Activated gamma-delta T cell treated with anti-CD3 and anti-CD28 coated beads, Interleukin-2, amount 50 U/mL, for 16 hours (primary cell): Measurements from ENCODE around the gene KCNJ6.

ENCODE experiments used
- DNase-seq: peaks from one replicate; pipeline ENCODE4 v3.0.0-alpha.2; 2020; ENCODE audit warnings: low read depth

The KCNJ6 gene

DNA sequence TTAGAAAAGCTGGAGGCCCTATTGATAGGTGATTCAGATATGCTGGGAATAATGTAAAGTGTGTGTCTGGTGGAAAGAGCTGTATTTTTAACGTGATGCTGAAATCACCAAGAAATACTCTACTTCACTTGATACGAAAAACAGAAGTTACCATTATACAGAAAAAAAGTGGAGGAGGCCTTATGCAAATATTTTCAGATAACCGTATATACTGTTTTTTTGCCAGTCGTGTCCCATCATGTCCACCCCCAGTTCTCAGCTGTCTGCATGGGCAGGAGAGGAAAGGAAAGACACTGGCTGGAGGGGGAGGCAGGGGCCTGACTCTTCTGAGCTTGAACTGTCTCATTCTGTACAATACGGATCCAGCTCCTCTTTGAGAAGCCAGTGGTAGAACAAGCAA, 51.1 kb downstream of the KCNJ6 start:
- DNase-seq = no peak

DNA sequence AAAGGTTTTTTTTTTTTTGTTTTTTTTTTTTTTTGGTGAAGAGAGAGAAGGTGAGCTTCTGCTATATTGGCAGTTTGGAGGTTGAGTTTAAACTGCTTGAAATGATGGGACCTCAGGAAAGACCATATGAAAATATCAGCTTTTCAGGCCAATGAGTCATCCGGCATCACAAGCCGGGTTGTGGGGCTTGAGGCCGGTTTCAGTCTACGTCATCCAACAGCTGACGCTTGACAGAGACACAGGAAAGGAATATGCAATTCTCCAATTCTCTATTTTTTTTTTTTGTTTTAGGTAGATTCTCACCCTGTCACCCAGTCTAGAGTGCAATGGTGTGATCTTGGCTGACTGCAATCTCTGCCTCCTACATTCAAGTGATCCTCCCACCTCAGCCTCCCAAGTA, 52.4 kb downstream of the KCNJ6 start:
- no peak for DNase-seq

DNA sequence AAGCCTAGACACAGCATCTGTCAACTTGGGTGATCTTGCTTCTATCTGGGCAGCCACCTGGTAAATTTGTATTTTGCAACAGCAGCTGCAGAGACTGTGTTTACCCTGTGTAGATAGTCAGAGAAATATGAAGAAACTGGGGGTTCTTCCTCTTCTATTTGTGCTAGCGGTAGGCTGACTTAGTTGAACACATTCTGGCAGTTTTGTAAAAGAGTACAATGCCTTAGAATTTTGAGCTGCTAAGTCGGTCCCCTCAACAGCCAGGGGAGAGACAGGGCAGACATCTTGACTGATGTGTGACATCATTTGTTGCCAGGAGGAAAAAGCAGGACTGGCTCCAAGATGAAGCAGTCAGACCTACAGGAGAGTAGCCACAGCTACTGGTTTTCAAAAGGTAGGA, 53.7 kb downstream of the KCNJ6 start:
- no peak for DNase-seq

DNA sequence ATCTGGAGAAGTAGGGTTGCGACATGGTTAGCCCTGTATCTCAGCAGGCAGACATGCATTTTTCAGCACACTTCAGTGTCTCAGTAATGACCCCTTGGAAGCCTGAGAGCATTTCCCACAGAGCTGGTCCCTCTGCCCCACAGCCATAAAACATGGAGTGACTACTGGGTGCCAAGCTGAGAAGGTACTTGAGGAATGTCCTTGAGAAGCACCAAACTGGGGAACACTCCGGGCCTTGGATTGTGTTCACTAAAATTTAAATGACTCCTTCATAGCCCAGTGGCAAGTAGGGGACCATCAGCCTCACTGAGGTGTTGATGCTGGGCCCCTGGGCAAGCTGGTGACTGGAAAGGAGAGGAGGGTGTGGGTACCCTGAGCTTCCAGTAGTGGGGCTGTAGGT, 54.7 kb downstream of the KCNJ6 start:
- DNase-seq = no peak

DNA sequence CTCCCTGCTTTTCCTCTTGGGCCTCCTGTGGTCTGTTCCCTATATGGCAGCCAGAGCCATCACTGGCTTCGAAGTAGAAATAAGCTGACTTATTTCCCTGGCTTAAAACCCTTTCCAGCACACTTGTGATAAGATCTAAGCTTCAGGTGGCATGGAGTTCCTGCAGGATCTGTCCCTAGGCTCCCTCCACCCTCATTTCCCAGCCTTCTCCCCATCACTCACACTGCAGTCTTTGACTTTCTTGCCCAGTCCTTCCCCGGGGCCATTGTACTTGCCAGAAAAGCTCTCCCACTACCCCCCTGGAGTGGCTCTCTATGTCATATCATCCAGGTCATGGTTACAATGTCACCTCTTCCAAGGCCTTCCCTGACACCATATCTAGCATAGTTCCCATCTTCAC, 55.8 kb downstream of the KCNJ6 start:
- DNase-seq = no peak

DNA sequence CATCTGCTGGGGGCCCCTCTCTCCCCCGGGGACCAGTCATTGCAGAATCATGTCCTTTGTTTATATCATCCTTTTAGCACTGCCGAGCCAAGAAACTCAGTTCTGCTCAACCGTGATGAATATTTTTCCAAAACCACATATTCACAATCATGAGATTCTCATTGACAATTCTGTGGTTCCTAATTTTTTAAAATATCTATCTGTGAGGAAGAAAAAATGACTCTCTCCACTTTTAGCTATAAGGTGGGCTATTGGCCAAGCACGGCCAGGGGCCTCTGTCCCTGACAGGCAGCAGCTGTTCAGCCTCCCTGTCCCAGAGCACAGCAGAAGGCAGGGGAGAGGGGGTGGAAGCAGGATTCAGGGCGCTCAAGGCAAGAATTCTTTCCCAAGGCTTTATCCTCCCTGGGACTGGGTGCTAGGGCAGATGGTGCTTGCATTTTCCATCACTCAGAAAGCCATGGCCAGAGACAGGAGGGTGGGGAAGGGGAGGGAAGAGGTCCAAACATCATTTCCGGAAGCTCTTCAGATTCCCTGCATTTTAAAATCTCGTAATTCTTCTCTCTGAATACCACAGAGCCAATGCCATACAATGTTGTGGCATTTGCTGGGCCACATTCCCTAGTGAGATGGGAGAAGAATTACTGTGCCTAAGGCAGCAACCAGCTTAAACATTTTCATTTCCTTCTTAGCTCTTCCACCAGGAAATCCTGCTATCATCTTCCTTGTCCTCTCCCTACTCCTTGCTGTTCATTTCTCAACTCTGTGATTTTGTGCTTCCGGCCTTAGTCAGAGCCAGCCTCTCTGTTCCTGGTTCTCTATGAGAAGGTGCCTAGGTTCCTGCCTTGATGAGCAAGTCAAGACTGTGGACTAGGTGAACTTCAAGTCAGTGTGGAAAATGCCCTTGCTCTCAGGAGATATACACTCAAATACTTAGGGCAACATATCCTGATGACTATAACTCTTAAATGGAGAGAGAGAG, 60.3 kb downstream of the KCNJ6 start:
- no peak for DNase-seq

DNA sequence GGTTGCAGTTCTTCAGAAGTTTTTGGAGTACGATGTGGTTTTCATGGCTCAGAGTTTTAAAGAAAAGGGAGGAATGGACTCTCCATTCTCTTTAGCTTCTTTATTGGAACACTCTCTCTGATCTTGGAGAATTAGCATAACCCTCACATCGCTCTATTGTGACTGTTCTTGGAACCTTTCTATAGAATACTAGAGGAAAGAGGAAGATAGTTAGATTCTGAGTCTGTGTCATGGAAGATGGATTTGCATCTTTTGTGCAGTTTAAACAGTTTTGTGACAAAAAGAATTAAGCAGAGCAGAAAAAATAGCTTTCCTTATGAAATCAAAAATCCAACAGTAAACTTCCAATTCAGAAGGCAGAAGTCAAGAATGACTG, 61.0 kb downstream of the KCNJ6 start:
- DNase-seq = no peak

DNA sequence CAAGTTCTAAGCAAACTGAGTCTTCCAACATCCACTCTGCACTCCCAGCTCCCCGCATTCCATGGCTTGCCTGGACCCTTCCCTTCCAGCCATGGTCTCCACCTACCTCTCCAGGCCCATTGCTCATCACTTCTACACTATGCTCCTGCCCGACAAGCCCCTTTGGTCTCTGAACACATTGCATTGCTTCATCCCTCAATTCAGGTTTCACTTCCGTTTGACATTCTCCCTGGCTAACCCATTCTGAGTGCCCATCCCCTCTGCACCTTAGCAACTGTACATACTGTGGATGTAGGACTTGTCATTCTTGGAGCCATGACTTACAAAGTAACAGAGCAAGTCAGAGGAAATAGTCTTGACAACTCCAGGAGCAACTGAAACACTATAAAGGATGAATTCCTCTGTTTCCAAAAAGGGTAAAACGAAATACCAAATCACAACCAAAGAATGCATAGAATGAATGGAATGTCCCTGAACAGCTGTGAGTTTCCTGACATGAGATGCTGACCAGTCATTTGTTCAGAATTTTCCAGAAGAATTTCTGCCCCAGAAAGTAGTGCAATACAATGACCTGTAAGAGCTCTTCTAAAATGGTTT, 66.7 kb downstream of the KCNJ6 start:
- no peak for DNase-seq

DNA sequence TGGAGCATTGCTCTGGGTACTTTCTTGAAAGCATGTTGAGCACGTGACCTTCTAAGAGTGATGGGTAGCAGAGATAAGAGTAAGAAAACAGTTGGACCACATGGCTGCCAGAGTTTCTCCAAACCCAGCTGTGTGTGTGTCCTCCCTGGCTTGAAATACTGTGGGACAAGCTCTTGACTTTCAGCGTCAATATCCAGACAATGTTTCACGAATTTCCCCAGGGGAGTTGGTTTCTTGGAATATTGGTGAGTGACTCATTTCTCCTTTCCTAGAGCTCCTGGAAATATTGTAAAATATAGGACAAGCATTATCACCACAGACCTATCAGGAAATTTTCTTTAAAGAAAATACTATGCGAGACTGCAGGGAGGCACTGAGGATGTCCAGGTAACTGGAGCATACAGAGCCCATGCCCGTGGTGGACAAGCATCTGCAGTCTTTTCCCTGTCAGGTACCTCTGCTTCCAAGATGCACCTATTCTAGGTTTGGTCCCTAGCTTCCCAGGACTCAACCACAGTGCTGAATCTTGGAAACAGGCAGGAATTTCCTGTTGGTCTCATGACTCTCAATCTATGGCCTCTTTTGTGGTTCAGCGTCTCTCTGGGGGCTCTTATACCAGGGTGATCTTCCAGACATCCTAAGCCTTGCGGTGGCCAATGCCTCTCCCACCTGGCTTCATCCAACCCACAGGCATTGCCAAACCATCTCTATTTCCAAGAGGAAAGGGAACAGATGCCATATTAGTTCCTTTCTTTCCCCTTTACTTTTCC, 67.4 kb downstream of the KCNJ6 start:
- no peak for DNase-seq

DNA sequence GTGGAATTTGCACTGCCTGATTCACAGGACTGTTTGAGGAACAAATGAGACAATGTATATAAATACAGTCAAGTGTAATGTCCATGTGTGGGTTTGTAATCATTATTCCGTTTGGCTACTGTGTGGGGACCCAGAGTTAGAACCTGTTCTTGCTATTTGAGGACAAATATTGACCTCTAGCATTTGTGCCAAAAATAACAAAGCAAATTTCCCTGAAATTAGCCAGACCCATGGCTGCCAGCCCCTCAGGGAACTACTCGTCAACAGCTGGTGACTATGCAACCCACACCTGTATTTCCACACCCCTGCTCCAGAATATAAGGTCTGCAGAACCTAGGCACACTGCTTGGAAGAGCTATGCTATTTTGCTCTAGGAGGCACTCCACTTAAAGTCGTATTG, 70.7 kb downstream of the KCNJ6 start:
- no peak for DNase-seq

DNA sequence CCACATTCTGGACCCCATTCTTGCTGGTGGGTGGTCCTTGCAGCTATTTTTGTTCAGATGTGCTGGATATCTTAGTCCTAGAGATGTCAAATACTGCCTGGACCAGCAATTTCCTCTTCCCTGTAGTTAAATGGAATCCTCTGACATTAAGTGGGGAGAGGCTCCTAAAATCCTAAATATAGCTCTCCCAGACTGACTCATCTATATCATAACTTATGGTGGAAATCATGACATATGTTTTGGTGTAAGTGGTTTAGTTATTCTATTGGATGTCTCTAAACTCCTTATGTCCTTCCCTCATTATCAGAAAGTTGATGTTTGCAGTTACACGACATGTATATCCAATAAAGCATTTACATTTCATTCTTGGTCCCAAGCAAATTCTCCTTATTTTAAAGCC, 73.1 kb downstream of the KCNJ6 start:
- no peak for DNase-seq

DNA sequence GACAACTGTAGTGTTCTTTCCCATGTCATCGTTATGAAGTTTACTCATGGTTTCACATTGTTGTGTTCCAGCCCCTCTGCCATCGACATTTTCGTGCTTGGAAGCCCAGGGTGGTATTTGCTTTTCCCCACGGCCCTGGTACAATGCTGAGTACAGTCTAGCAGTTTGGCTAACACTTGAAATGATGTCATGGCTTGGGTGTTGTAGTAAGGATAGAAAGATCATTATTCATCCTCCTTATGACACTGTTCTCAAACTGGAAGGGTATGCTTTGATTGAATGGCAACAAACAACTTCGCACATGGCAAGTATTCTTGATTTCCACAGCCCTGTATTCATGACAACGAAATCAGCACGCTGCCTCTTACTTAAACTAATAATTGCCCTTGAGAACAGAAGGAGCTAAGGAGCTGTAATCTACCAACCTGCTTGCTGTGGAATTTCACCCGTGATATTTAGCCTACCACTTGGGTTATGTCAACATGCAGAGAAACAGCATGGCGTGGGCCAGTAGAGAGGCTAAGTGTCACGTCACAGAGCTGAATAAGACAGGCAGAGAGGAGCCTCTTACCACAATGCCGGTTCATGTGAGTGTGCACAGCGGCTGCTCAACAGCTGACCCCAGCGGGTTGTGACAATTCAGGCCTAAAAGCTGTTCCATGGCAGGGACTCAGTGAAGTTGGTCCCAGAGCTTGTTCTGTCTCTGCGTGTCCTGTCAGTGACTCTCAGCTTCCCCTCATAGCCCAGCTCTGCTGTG, 73.9 kb downstream of the KCNJ6 start:
- DNase-seq = no peak

DNA sequence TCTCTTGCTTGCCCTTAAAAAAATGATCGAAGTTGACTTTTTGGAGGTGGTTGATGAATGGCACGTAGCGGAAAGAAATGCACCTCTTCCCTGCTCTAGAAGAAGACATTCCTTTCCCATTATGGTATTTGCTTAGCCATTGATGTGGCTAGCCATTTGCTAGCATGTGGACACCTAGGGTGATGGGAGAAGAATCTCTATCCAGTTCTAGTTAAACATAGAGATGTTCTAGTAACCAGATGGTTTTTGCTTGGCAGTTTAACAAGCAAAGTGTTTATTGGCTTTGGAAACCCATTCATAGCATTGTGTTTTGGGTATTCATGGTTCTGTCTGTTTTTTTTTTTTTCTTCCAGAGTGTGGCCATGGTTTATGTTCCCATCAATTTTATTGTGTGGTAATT, 78.9 kb downstream of the KCNJ6 start:
- no peak for DNase-seq

DNA sequence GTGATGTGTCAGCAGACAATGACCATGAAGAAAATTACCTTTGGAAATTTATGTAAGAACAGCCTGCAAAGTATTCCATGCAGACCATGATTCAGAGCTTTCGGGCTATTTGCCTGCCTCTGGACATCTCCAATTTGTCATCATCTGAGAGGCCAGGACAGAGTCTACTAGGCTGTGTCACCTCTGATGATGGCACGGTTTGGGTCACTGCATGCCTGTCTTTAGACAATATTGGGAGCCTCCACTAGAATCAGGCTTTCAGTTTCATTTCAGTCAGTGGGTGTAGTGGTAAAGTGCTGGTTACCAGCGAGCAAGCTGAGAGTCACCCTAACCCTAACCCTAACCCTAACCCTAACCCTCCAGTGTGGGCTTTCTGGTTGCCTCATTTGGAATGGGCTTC, 80.8 kb downstream of the KCNJ6 start:
- DNase-seq = no peak

DNA sequence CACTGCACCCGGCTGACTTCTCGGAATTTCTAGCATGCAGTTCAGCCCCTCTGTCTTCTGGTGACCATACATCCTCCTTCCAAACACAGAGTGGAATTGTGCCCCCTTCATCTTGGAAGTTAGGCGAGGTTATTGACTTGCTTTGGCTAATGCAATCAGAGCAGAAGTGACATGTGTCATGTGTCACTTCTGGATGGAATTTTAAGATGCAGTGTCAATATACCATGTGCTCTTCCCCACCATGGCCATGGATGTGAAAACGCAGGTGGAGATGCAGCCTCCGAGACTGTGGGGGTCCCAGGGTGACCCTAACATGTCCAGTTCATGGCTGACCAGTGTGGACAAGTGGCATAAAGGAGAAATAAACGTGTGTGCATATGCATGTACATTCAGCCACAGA, 83.0 kb downstream of the KCNJ6 start:
- DNase-seq = no peak

DNA sequence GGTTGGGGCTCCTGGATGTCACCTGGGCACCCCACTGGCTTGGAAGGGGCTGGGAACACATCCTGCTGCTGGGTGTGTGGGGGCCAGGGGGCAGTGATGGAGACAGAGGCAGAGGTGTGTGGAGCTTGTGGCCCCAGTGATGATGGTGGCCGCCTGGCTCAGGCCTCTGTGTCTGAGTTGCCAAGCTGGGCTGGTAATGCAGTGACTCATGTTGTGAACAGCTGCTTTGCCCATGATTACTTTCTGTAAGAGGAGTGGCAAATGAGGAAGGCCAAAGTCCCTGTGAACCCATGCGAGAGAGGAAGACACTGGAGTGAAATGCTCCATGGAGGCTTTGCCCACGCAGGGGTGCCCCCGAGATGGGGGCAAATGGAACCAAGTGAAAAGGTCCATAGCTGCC, 86.8 kb downstream of the KCNJ6 start:
- DNase-seq = no peak

DNA sequence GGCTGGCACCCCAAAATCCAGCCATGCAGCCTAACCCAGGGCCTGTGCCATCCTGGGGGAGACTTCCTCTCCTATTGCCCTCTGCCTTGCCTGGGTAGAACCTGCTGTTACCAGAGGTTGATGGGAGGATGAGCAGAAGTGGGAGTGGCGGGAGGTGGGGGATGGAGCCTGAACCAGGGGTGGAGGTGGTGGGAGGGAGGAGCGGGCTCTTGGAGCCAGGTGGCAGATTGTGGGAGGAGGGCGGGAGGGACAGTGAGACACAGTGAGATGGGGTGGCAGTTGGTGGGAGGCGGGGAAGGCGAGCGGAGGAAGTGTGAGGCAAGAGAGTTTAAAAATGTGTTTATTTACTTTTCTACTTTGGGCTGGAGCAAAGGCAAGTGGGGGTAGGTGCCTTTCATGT, 87.3 kb downstream of the KCNJ6 start:
- DNase-seq = no peak

DNA sequence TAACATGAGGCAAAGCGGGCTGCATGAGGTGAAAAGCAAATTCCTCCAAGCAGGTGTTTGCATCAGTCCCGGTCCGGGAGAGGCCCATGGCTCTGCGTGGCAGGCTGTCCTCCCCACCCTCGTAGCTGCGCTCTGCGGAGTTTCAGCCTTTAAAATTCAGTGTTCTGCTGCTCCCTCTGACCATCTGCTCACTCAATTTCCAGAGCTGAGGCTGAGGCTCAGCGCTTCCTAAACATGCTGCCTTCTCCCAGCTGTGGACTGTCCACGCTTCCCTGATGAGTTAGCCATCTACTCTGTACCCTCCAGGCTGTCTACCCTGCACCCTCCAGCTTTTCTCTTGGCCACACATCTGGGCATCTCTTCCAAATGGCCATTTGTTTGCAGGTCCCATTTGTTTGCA, 87.7 kb downstream of the KCNJ6 start:
- no peak for DNase-seq

DNA sequence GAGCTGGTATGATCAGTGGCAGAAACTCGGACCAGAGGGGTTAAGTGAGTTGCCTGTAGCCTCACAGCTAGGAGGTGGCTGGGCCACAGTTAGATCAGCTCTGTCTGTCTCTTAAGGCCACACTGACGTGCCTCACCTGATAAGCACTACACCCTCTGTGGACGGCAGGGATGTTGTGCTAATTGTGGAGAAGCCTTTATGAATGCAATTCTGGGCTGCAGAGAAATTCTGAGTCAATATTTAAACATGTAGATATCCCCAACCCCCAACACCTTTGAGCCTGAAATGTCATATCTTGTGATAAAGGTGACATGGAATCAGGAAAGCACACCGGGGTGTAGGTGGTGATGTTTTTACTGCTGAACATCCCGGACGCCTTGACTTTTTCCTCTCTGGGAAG, 88.3 kb downstream of the KCNJ6 start:
- DNase-seq = no peak

DNA sequence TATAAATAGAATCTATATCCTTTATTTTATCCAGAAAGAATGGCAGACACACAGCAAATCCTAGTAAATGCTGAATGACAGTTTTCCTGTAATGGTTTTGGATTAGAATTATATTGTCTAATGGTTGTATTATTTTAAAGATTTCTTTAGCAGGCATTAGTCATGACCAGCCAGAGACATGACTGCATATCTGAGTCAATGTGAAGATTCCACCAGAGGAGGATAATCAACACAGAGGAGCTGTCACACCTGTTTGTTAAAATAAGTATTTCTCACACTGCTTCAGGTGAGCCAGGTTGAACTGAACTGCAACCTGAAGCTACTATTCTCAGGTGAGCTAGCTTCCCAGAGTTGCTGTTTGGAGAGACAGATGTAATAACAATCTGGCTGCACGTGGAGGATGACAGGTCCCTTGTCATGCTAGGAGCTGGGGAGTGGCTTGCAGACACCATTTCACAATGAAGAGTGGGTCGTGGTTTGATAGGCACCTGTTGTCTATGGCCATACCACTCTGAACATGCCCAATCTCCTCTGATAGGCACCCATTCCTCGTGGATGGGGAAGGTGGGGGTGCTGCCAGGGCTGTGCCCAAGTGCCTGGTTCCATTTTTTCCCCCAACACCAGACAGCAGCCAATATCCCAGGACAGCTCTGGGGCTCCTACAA, 94.3 kb downstream of the KCNJ6 start:
- DNase-seq = no peak

DNA sequence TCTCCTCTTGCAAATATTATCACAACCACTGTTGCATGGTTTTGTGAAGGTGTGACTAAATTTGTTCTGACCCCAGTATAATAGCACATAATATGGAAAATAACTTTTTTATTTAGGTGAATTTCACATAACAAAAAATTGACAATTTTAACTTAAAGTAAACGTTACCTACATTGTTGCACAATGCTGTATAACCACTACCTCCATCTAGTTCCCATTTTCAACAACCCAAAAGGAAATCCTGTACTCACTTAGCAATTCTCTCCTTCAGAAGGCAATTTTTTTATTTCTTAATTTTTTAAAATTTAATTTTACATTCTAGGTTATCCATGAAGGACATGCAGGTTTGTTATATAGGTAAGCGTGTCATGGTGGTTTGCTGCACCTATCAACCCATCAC, 95.2 kb downstream of the KCNJ6 start:
- DNase-seq = no peak

DNA sequence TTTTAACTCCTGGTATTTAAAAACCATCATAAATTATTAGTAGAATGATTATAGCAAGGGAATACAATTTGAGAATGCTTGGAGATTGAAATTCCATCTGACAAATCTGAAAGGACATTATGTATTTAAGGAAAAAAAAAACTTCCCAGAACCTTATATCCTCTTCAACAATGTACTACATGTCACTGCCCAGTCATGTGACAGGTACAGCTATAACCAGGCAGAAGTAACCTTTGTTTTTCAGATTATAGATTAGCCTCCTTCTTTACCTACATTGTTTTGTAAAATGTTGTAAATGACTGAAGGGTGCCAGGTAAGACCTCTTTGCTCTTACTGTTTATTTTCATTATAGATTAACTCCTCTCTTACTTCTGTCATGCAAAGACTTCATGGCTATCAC, 96.9 kb downstream of the KCNJ6 start:
- no peak for DNase-seq
